Colonic mucosa (tissue), 4 donors: Measurements from ENCODE around the gene AOPEP. TPM values are rescaled to one million over a fixed set of nuclear protein-coding genes. Genes with fewer than 3 reads are reported as not detected.

Experiments
- DNase-seq: peaks from one replicate; pipeline ENCODE4 v3.0.0-alpha.2; 2020
- H3K27ac ChIP-seq: fragments of 200-600 bp; one replicate; pipeline ENCODE4 v1.8.0; 2021
- H3K27me3 ChIP-seq: fragments of 200-600 bp; one replicate; pipeline ENCODE4 v1.8.0; 2021
- H3K36me3 ChIP-seq: fragments of 200-600 bp; one replicate; pipeline ENCODE4 v1.8.0; 2021
- H3K4me1 ChIP-seq: fragments of 200-600 bp; one replicate; pipeline ENCODE4 v1.8.0; 2021; ENCODE audit warnings: mild to moderate bottlenecking
- H3K4me3 ChIP-seq: fragments of 200-600 bp; one replicate; pipeline ENCODE4 v1.8.0; 2021
- H3K9ac ChIP-seq, 2 donors: one replicate each; pipeline ENCODE4 v1.7.0; 2013; ENCODE audit warnings: control low read depth in 2 of 2, low read depth in 2 of 2, low read length in 2 of 2
- H3K9me3 ChIP-seq: fragments of 200-600 bp; one replicate; pipeline ENCODE4 v1.8.0; 2021
- CTCF ChIP-seq: fragments of 200-600 bp; IDR thresholded peaks from one replicate; pipeline ENCODE4 v1.8.0; 2022; ENCODE audit warnings: antibody characterized with exemption, mild to moderate bottlenecking
- intact Hi-C: fragments of 100-400 bp; cut with DNase I; formaldehyde crosslinking; loops from one replicate; pipeline ENCODE4 v1.14.1; 2022
- total RNA-seq, 2 donors: library from RNA; stranded (reverse); fragmentation: NEBNext Ultra II Directional in 1 of 2; extraction: Animal tissue kit (Norgen Biotek cat#: 25700) in 1 of 2; gene quantifications; one replicate each; pipeline ENCODE4 v1.2.1, GENCODE V29; 2021
- donor health status: healthy.
- donor health status: DM: no; HTN: no; CAD: no.
- donor health status: DM: no; HTN: no; CAD: no.

The AOPEP gene
- total RNA-seq, 2 donors from 2014 or later: 38.4 to 43.2 TPM

GRCh38 chr9:94783102-94783682 is 56.7 kb downstream of the AOPEP start:
- TF ChIP-seq CTCF: peak; percentile 59
- Histone ChIP-seq H3K36me3 (no peaks in the 10 kb centered on the region), H3K9ac (no peak overlapping the region), H3K27me3 (no peaks in the 10 kb centered on the region), H3K9me3 (no peaks in the 10 kb centered on the region), H3K4me3 (no peak overlapping the region), H3K4me1 (no peaks in the 10 kb centered on the region), H3K27ac (no peak overlapping the region)
- DNase-seq: peak; percentile 83
- intact Hi-C loops: loop anchor here (10.0 kb wide), 1 partner anchor 232 kb away; no protein-coding TSS in a partner anchor

GRCh38 chr9:94783928-94784327 is 57.4 kb downstream of the AOPEP start:
- no peaks in the 10 kb centered on the region for H3K4me1 ChIP-seq
- no peaks in the 10 kb centered on the region for H3K36me3 ChIP-seq
- no peak for DNase-seq
- H3K27me3 ChIP-seq: no peaks in the 10 kb centered on the region
- no peak overlapping the region for H3K9ac ChIP-seq
- intact Hi-C loops: loop anchor here (10.0 kb wide), 1 partner anchor 231 kb away; no protein-coding TSS in a partner anchor
- H3K9me3 ChIP-seq: no peaks in the 10 kb centered on the region
- H3K27ac ChIP-seq: no peak overlapping the region
- H3K4me3 ChIP-seq: no peak overlapping the region
- TF ChIP-seq CTCF: no peak

GRCh38 chr9:94785215-94786169 is 59.0 kb downstream of the AOPEP start:
- TF ChIP-seq CTCF: no peak
- Histone ChIP-seq H3K9me3 (no peaks in the 10 kb centered on the region), H3K36me3 (no peaks in the 10 kb centered on the region), H3K4me3 (no peak overlapping the region), H3K4me1 (no peaks in the 10 kb centered on the region), H3K27ac (no peak overlapping the region), H3K9ac (no peak overlapping the region), H3K27me3 (no peaks in the 10 kb centered on the region)
- no peak for DNase-seq
- intact Hi-C loops: loop anchor here (5.0 to 10.0 kb wide), 2 partner anchors 229 to 342 kb away; no protein-coding TSS in a partner anchor

- no peak for TF ChIP-seq CTCF
- no peak overlapping the region for H3K4me3 ChIP-seq
- no peaks in the 10 kb centered on the region for H3K36me3 ChIP-seq
- H3K9me3 ChIP-seq: no peaks in the 10 kb centered on the region
- DNase-seq: no peak
- no peak overlapping the region for H3K9ac ChIP-seq
- H3K4me1 ChIP-seq: no peaks in the 10 kb centered on the region
- intact Hi-C loops: loop anchor here (5.0 to 10.0 kb wide), 2 partner anchors 228 to 341 kb away; no protein-coding TSS in a partner anchor
- H3K27me3 ChIP-seq: no peaks in the 10 kb centered on the region
- H3K27ac ChIP-seq: no peak overlapping the region
These were observed 60.1 kb downstream of the AOPEP start for GRCh38 chr9:94786586-94786985.

- intact Hi-C loops: loop anchor here (5.0 to 10.0 kb wide), 2 partner anchors 228 to 340 kb away; no protein-coding TSS in a partner anchor
- H3K4me1 ChIP-seq: no peaks in the 10 kb centered on the region
- H3K9ac ChIP-seq: no peak overlapping the region
- no peaks in the 10 kb centered on the region for H3K36me3 ChIP-seq
- no peak for DNase-seq
- no peaks in the 10 kb centered on the region for H3K27me3 ChIP-seq
- H3K4me3 ChIP-seq: no peak overlapping the region
- H3K27ac ChIP-seq: no peak overlapping the region
- no peak for TF ChIP-seq CTCF
- no peaks in the 10 kb centered on the region for H3K9me3 ChIP-seq
These were observed 60.8 kb downstream of the AOPEP start for GRCh38 chr9:94787266-94787665.
